GM18909 (cell line): ENCODE measurements around the gene CHST11.
"Not testable (repeated sequence)": the region's sequence is repeated elsewhere in the genome, so short reads cannot be mapped to it uniquely, and the experiment has no call there.

Source experiments
- ATAC-seq: cut with Tn5 transposase; IDR thresholded peaks from one replicate; pipeline ENCODE4 v1.9.1; 2021; ENCODE audit warnings: mild to moderate bottlenecking; ENCODE audit not compliant: unreplicated experiment, poor library complexity

Gene CHST11

DNA sequence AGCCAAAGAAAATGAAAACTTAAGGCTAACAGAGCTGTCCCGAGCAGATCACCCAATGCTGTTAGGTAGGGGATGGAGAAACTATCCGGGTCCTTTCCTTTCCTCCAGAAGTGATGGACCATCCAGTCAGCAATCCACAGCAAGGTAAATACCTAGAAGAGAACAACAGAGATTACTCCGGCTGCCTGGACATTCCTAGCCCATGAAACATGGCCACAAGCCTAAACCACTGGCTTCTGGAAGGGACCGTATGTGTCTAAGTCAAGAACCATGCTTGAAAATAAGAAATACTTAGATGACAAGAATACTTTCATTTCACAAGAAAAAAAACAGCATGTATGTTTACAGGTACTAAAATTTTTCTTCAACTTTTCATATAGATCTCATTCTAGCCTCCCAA lies 348.4 kb downstream of the CHST11 start:
- ATAC-seq = no peak

- ATAC-seq = not testable (repeated sequence)
These were observed 349.4 kb downstream of the CHST11 start for GRCh38 chr12:104806194-104806593.

GRCh38 chr12:104809251-104809650 lies 352.5 kb downstream of the CHST11 start:
- ATAC-seq = no peak

- ATAC-seq = no peak
These were observed 353.1 kb downstream of the CHST11 start for GRCh38 chr12:104809706-104810385.
